Prostate gland (tissue), 2 donors: Measurements from ENCODE around the gene SNX32.

ENCODE experiments used
- POLR2A ChIP-seq: fragments of 450-650 bp; IDR thresholded peaks from one replicate; pipeline ENCODE4 v1.6.1; 2016; ENCODE audit warnings: antibody characterized with exemption, mild to moderate bottlenecking
- TF ChIP-seq, protein P1 (sequence below), 4 experiments: fragments of 200-600 bp in 2 of 4; fragments of 450-650 bp in 2 of 4; sonication (generic) in 2 of 4; IDR thresholded peaks; 1 replicate in 3 of 4; 2 replicates in 1 of 4; pipeline ENCODE4 v1.5.1; 2016 to 2019; ENCODE audit warnings: antibody characterized with exemption in 4 of 4, mild to moderate bottlenecking in 2 of 4, moderate library complexity in 2 of 4

DNA sequence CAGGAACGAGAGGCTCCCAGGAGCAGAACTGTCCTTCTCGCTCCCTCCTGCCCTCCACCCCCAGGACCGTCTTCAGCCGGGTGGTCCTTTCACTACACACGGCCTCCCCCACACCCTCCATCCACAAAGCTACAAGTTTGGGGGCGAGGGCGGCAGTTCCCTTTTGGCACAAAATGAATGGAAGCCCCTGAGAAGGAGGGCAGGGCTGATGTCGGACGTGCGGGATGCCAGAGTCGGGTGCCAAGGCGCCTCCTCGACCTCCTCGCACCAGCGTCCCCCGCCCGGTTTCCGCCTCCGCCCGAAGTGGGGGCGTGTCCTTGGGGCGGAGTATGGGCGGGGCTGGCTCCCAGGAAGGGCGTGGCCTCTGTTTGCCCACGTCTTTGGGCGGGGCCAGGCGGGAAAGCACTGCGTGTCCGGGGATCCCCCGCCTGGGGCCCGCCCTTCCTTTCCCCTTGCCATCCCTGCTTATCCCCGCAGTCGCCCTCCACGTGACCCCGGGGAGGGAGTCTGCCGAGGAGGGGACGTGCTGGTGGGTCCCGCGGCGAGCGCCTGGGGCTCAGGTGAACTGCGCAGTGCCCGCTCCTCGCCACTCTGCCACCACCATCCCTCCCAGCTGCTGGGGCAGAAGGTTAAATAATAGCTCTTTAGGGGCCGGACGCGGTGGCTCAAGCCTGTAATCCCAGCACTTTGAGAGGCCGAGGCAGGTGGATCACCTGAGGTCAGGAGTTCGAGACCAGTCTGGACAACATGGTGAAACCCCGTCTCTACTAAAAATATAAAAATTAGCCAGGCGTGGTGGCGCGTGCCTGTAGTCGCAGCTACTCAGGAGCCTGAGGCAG, 39.8 kb downstream of the SNX32 start:
- TF ChIP-seq POLR2A, result peak; percentile 93
- TF ChIP-seq, protein P1, sequence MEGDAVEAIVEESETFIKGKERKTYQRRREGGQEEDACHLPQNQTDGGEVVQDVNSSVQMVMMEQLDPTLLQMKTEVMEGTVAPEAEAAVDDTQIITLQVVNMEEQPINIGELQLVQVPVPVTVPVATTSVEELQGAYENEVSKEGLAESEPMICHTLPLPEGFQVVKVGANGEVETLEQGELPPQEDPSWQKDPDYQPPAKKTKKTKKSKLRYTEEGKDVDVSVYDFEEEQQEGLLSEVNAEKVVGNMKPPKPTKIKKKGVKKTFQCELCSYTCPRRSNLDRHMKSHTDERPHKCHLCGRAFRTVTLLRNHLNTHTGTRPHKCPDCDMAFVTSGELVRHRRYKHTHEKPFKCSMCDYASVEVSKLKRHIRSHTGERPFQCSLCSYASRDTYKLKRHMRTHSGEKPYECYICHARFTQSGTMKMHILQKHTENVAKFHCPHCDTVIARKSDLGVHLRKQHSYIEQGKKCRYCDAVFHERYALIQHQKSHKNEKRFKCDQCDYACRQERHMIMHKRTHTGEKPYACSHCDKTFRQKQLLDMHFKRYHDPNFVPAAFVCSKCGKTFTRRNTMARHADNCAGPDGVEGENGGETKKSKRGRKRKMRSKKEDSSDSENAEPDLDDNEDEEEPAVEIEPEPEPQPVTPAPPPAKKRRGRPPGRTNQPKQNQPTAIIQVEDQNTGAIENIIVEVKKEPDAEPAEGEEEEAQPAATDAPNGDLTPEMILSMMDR (IDR thresholded peaks at IDR 0.05), result peak in 1 of 4 experiments; percentile 24
